GM13977 (cell line): Measurements from ENCODE around the gene ZBED4.

Source experiments
- DNase-seq: peaks from one replicate; pipeline ENCODE4 v3.0.0; 2012; ENCODE audit warnings: low spot score
- in situ Hi-C: fragments of 300-500 bp; cut with MboI; formaldehyde crosslinking; loops from one replicate; pipeline ENCODE4 v1.12.0; 2022; ENCODE audit warnings: low sequenced_read_pairs, low pct_unique_long_range_greater_than_20kb, mixed read lengths, inconsistent platforms; ENCODE audit not compliant: unreplicated experiment
- TF ChIP-seq, protein P1 (sequence below): IDR thresholded peaks from 2 replicates; pipeline ENCODE4 v1.5.1; 2012; ENCODE audit warnings: mild to moderate bottlenecking, control low read depth; ENCODE audit not compliant: insufficient read depth; ENCODE audit errors: extremely low read depth, missing control alignments

Gene ZBED4

DNA sequence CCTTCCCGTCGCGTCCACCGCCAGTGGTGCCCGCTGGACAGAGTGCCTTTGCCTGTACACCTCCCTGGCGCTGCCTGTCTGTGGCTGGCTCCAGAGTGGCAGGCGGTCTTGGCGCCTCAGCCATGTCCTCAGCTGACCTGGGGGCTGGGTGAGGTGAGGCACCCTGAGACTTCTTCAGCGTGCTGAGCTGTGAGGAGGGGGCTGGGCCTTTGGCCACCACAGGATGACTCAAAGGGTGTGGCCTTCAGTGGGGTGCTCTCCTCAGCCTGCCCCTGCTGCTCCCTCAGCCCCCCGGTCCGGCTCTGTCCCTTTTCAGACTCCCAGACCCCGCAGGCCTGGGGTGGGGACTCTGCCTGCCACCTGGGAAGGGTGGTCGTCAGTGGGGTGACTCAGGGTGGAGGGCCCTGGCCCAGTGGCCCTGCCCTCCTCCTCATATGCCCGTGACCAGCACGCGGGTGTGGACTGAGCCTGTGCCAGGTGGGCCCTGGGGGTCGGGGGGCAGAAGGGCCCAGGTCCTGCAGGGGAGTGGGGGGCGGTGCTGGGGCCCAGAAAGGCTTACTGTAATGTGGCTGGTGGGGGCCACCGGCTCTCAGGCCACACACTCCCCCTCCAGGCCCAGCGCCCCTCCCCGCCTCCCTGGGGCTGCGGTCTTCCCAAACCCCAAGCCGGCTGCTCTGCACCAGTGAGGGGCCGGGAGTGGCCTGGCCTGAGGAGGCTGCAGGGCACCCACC lies 80.7 kb downstream of the ZBED4 start:
- in situ Hi-C loops, result loop anchor here (25.0 kb wide), 1 partner anchor 103 kb away; no protein-coding TSS in a partner anchor

DNA sequence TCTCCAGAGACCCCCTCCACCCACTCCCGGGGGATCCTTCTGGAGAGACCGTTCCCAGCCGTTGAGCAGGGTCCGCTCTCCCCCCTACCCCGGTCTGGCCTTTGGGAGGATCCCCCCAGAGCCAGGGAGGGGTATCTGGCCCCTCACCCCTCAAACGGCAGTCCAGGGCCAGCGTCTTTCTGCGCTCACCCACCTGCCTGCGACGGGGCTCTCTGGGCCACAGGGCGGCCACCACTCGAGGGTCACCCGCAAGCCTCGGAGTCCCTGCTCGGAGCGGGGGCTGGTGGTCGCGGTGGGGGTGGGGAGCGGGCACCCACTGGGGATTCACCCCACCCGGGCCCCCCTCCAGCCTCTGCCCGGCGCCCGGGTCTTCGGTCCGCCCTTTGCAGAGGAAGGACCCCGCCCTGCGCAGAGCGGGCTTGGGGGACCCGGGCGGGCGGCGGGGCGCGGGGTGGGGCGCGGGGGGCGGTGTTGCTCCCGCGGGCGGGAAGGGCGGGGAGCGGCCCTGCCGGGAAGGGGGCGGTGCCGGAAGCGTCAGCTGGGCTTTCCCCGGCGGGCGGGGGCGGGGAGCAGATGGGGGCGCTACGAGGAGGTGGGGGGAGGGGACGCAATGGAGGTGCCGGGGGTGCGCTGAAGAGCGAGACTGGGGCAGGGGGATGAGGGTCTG lies 81.4 kb downstream of the ZBED4 start:
- in situ Hi-C loops, result loop anchor here (25.0 kb wide), 1 partner anchor 102 kb away; no protein-coding TSS in a partner anchor
- TF ChIP-seq, protein P1, sequence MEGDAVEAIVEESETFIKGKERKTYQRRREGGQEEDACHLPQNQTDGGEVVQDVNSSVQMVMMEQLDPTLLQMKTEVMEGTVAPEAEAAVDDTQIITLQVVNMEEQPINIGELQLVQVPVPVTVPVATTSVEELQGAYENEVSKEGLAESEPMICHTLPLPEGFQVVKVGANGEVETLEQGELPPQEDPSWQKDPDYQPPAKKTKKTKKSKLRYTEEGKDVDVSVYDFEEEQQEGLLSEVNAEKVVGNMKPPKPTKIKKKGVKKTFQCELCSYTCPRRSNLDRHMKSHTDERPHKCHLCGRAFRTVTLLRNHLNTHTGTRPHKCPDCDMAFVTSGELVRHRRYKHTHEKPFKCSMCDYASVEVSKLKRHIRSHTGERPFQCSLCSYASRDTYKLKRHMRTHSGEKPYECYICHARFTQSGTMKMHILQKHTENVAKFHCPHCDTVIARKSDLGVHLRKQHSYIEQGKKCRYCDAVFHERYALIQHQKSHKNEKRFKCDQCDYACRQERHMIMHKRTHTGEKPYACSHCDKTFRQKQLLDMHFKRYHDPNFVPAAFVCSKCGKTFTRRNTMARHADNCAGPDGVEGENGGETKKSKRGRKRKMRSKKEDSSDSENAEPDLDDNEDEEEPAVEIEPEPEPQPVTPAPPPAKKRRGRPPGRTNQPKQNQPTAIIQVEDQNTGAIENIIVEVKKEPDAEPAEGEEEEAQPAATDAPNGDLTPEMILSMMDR, result no peak
- DNase-seq, result peak; percentile 88

More for the DNA sequence above, 80.7 kb downstream of the ZBED4 start:
- DNase-seq, result no peak
- TF ChIP-seq, protein P1, result no peak

DNA sequence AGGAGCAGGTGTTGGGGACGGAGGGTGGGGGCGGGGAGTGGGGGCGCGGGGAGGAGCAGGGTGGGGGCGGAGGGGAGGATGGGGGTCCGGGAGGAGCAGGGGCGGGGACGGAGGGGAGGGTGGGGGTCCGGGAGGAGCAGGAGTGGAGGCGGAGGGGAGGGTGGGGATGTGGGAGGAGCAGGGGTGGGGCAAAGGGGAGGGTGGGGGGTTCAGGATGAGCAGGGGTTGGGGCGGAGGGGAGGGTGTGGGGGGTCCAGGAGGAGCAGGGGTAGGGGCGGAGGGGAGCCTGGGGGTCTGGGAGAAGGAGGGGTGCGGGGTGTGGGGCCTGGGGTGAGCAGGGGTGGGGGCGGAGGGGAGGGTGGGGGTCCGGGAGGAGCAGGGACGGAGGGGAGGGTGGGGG lies 81.9 kb downstream of the ZBED4 start:
- TF ChIP-seq, protein P1, result no peak

DNA sequence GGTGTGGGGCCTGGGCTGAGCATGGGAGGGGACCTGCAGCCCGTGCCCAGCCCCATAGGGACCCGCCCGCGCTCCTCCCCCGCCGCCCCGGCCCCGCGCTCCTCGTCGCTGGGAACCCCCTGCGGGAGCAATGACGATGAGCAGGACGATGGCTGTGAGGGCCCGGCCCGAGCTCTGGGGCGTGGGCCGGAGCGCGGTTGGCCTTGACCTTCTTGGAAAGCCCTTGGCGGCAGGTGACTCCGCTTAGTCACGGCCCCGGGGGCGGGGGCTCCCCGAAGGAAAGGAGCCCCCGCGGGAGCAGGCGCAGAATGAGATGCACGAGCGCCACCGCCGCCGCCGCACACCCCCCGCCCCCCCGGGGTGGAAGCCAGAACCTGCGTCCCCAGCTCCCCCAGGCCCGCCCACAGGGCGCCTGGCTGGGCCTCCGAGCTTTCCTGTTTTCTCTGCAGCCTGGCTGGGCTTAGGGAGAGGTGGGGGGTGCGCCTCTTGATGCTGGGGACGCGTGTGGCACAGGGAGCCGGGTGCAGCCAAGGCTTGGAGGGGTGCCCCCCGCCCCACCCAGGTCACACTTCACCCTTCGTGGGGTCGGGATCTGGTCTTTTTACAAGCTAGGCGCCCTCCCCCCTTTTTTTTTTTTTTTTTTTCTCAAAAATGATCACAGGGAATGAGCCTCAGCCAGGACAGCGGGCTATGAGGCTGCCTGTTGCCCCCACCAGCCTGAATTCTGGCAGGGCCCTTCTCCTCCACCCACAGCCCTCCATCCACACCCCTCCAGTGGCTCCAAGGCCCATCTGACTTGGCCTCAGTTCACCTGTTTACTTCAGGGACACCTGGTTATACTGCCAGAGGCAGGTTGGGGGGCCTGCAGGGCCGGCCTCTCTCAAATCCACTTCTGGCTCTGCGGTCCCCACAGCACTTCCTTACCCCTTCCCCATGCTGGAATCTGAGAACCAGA lies 82.7 kb downstream of the ZBED4 start:
- in situ Hi-C loops, result loop anchor here (25.0 kb wide), 1 partner anchor 101 kb away; no protein-coding TSS in a partner anchor
- DNase-seq, result peak; percentile 92
- TF ChIP-seq, protein P1, result no peak

More for the DNA sequence above, 81.9 kb downstream of the ZBED4 start:
- no peak for DNase-seq
- in situ Hi-C loops, result loop anchor here (25.0 kb wide), 1 partner anchor 102 kb away; no protein-coding TSS in a partner anchor

DNA sequence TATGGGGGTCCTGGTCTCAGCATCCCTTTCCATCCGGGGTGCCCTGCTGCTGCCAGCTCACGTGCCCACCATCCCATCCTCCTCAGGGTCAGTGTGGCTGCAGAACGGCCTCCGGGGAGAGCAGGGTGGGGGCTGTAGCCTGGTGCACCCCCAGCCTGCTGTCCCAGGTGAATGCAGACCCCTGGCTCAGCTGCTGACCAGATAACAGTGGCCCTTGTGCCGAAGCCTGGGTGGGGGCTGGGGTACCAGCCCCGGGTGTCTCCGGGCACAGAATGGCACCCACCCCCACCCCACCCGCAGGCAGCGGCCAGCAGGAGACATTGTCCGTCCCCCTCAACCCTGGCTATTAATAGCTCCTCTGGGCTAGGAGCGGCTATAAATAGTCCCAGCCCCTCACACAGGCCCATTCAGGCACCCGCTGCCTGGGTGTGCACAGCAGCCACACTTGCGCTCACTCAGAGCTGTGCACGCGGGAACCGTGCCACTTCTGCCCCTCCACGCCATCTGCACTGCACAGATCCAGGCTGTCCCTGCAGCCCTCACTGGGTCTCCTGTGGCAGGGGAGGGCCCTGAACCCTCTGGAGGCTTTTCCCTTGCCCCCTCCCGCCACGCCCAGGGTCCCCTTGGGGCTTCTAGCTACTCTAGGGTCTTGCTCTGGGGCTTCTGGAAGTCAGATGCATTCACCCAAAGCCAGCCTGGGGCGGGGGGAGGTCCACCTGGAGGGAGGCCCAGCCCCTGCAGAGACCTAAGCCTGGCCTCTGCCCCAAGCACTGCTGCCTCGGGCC lies 83.5 kb downstream of the ZBED4 start:
- TF ChIP-seq, protein P1, result no peak
- no peak for DNase-seq
- in situ Hi-C loops, result loop anchor here (25.0 kb wide), 1 partner anchor 100 kb away; no protein-coding TSS in a partner anchor
